Tibial nerve (tissue), 4 donors: ENCODE results near the gene AMBP.

ENCODE experiments used
- CTCF ChIP-seq, 5 experiments: fragments of 200-600 bp in 3 of 5; fragments of 450-650 bp in 2 of 5; sonication (generic) in 3 of 5; IDR thresholded peaks; one replicate each; pipeline ENCODE4 v1.5.1; 2016 to 2019; ENCODE audit warnings: antibody characterized with exemption in 5 of 5, mild to moderate bottlenecking in 3 of 5, moderate library complexity in 2 of 5
- EP300 ChIP-seq, 2 donors: sonication (generic); formaldehyde crosslinking; IDR thresholded peaks; one replicate each; pipeline ENCODE4 v1.6.1; 2017; ENCODE audit warnings: antibody characterized with exemption in 2 of 2, mild to moderate bottlenecking in 1 of 2

GRCh38 chr9:114098021-114098935, 20.2 kb upstream of the AMBP start:
- TF ChIP-seq CTCF (IDR thresholded peaks at IDR 0.05) (no peak), EP300 (IDR thresholded peaks at IDR 0.05) (no peak)
